OCI-LY1 (cell line): ENCODE data around the gene ST8SIA1.

Experiments used
- H2AFZ ChIP-seq: fragments of 200-600 bp; sonication (generic), shearing (Covaris generic); 2 replicates; pipeline ENCODE4 v1.6.0; 2014; ENCODE audit warnings: antibody characterized with exemption, mild to moderate bottlenecking, low read length
- H3F3A ChIP-seq: fragments of 200-600 bp; sonication (generic), shearing (Covaris generic); 2 replicates; pipeline ENCODE4 v1.6.0; 2014; ENCODE audit warnings: mild to moderate bottlenecking, antibody characterized with exemption, low read length, moderate library complexity; ENCODE audit not compliant: insufficient read depth
- H3K27ac ChIP-seq: fragments of 200-600 bp; sonication (generic); 2 replicates; pipeline ENCODE4 v1.5.1; 2014; ENCODE audit warnings: low read length, mixed run types, mild to moderate bottlenecking, low read depth; ENCODE audit not compliant: poor library complexity, severe bottlenecking
- H3K27me3 ChIP-seq: fragments of 200-600 bp; sonication (generic); 2 replicates; pipeline ENCODE4 v1.6.0; 2014; ENCODE audit warnings: antibody characterized with exemption, mild to moderate bottlenecking, low read length, moderate library complexity; ENCODE audit not compliant: insufficient read depth
- H3K36me3 ChIP-seq: fragments of 200-600 bp; sonication (generic); 2 replicates; pipeline ENCODE4 v1.6.1; 2014; ENCODE audit warnings: mild to moderate bottlenecking, antibody characterized with exemption, low read length, moderate library complexity, mixed read lengths; ENCODE audit not compliant: insufficient read depth
- H3K4me1 ChIP-seq: fragments of 200-600 bp; sonication (generic); 2 replicates; pipeline ENCODE4 v1.5.1; 2014; ENCODE audit warnings: mild to moderate bottlenecking, low read length, moderate library complexity; ENCODE audit not compliant: insufficient read depth, severe bottlenecking
- H3K4me2 ChIP-seq: fragments of 200-600 bp; sonication (generic), shearing (Covaris generic); 2 replicates; pipeline ENCODE4 v1.6.1; 2014; ENCODE audit warnings: low read length
- H3K4me3 ChIP-seq: fragments of 200-600 bp; sonication (generic); 2 replicates; pipeline ENCODE4 v1.5.1; 2014; ENCODE audit warnings: low read length, low read depth, mild to moderate bottlenecking, mixed read lengths; ENCODE audit not compliant: poor library complexity, severe bottlenecking
- H3K79me2 ChIP-seq: fragments of 200-600 bp; shearing (Covaris generic); 2 replicates; pipeline ENCODE4 v1.6.1; 2016; ENCODE audit warnings: mixed run types, low read length, mixed read lengths; ENCODE audit not compliant: insufficient read depth
- H3K9ac ChIP-seq: fragments of 200-600 bp; sonication (generic), shearing (Covaris generic); 2 replicates; pipeline ENCODE4 v1.6.1; 2014; ENCODE audit warnings: mild to moderate bottlenecking, low read length, mixed read lengths
- H3K9me2 ChIP-seq: fragments of 200-600 bp; sonication (generic), shearing (Covaris generic); 2 replicates; pipeline ENCODE4 v1.6.1; 2014; ENCODE audit warnings: low read depth, mild to moderate bottlenecking, low read length, mixed read lengths
- H3K9me3 ChIP-seq: fragments of 200-600 bp; shearing (Covaris generic); 2 replicates; pipeline ENCODE4 v1.6.1; 2014; ENCODE audit warnings: low read length, mixed read lengths
- H4K20me1 ChIP-seq: fragments of 200-600 bp; sonication (generic), shearing (Covaris generic); 2 replicates; pipeline ENCODE4 v1.6.0; 2016; ENCODE audit warnings: mild to moderate bottlenecking, low read length; ENCODE audit not compliant: insufficient read depth
- EZH2 ChIP-seq: fragments of 200-600 bp; sonication (generic), shearing (Covaris generic); IDR thresholded peaks from 2 replicates; pipeline ENCODE4 v1.8.0; 2017; ENCODE audit warnings: borderline replicate concordance, mixed run types, mild to moderate bottlenecking, antibody characterized with exemption, low read length, moderate library complexity, mixed read lengths
- TF ChIP-seq, protein P1 (sequence below): fragments of 200-600 bp; sonication (generic), shearing (Covaris generic); IDR thresholded peaks from 2 replicates; pipeline ENCODE4 v1.5.1; 2017; ENCODE audit warnings: mild to moderate bottlenecking, antibody characterized with exemption, low read length, moderate library complexity, mixed read lengths

ST8SIA1 gene

DNA sequence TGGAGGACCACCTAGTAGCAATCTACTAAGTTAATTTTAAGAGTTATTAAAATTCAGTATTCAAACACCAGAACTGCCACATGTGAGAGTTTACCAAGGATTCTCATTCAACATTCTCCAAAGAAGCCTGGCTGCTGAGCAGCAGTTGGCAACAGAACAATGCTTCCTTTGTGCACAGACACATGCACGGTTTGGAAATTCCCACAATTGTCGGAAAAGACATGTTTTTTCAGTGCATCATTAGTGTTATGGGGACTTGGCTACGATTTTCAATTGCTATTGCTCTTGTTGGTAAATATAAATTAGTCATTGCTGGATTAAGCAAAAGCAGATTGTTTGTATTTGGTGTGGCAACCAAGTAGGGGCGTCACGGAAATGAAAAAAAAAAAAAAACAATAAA is 22.2 kb downstream of the ST8SIA1 start:
- no peaks in the 10 kb centered on the region for H3K36me3 ChIP-seq
- H3K27ac ChIP-seq = no peak overlapping the region
- H3F3A ChIP-seq = no peaks in the 10 kb centered on the region
- H3K9ac ChIP-seq = no peak overlapping the region
- H4K20me1 ChIP-seq = no peaks in the 10 kb centered on the region
- H3K4me3 ChIP-seq = no peak overlapping the region
- H3K4me1 ChIP-seq = no peaks in the 10 kb centered on the region
- H3K4me2 ChIP-seq = no peak overlapping the region
- H3K9me2 ChIP-seq = no peaks in the 10 kb centered on the region
- no peaks in the 10 kb centered on the region for H3K27me3 ChIP-seq
- no peak overlapping the region for H2AFZ ChIP-seq
- no peaks in the 10 kb centered on the region for H3K9me3 ChIP-seq
- TF ChIP-seq, protein P1, sequence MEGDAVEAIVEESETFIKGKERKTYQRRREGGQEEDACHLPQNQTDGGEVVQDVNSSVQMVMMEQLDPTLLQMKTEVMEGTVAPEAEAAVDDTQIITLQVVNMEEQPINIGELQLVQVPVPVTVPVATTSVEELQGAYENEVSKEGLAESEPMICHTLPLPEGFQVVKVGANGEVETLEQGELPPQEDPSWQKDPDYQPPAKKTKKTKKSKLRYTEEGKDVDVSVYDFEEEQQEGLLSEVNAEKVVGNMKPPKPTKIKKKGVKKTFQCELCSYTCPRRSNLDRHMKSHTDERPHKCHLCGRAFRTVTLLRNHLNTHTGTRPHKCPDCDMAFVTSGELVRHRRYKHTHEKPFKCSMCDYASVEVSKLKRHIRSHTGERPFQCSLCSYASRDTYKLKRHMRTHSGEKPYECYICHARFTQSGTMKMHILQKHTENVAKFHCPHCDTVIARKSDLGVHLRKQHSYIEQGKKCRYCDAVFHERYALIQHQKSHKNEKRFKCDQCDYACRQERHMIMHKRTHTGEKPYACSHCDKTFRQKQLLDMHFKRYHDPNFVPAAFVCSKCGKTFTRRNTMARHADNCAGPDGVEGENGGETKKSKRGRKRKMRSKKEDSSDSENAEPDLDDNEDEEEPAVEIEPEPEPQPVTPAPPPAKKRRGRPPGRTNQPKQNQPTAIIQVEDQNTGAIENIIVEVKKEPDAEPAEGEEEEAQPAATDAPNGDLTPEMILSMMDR = no peak
- no peaks in the 10 kb centered on the region for H3K79me2 ChIP-seq

DNA sequence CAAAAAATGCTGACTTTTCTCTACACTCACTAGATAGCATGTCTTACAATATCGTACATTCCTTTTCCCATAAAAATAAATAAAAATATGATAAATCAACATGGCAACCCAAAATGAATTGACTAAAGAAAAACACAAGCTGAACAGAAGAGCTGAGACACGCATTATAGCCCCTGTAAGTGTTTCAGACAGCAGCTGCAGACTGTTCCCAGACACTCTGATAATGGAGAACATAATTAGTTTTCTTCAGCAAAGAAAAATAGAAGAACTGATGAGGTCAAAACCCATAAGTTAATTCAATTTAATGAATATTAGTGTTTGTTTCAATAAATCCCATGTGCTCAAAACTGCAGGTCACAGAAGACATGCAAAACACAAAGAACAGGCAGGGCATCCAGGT is 23.8 kb downstream of the ST8SIA1 start:
- H3K27ac ChIP-seq = no peak overlapping the region
- no peak overlapping the region for H2AFZ ChIP-seq
- no peaks in the 10 kb centered on the region for H3K9me3 ChIP-seq
- no peaks in the 10 kb centered on the region for H4K20me1 ChIP-seq
- H3K4me3 ChIP-seq = no peak overlapping the region
- no peaks in the 10 kb centered on the region for H3K9me2 ChIP-seq
- H3K4me1 ChIP-seq = no peaks in the 10 kb centered on the region
- H3K27me3 ChIP-seq = no peaks in the 10 kb centered on the region
- no peak for TF ChIP-seq EZH2
- TF ChIP-seq, protein P1 = no peak
- H3K79me2 ChIP-seq = no peaks in the 10 kb centered on the region
- no peak overlapping the region for H3K9ac ChIP-seq
- H3K4me2 ChIP-seq = no peak overlapping the region
- no peaks in the 10 kb centered on the region for H3F3A ChIP-seq
- H3K36me3 ChIP-seq = no peaks in the 10 kb centered on the region

DNA sequence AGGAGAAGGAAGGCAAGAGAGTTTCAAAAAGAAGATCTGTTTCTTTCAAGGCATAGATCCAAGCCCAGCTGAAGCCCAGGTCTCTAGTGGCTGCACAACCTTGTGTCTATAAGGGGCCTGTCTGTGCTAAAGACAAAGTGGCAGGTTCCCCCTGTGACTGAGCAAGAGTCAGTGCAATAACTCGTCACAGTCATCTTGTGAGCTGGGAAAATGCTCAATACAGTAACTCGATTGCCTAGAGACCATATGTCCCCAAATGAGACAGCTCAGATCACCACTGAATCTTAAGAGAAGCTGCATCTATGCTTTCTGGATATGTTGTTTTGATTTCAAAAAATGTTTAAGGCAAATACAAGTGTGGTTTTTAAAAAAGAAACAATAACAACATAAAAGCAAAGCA is 24.2 kb downstream of the ST8SIA1 start:
- no peaks in the 10 kb centered on the region for H3K9me2 ChIP-seq
- H3K27ac ChIP-seq = no peak overlapping the region
- no peaks in the 10 kb centered on the region for H3K27me3 ChIP-seq
- H4K20me1 ChIP-seq = no peaks in the 10 kb centered on the region
- no peak overlapping the region for H3K4me2 ChIP-seq
- H3K9ac ChIP-seq = no peak overlapping the region
- no peak for TF ChIP-seq EZH2
- TF ChIP-seq, protein P1 = no peak
- no peak overlapping the region for H2AFZ ChIP-seq
- H3K79me2 ChIP-seq = no peaks in the 10 kb centered on the region
- no peaks in the 10 kb centered on the region for H3F3A ChIP-seq
- H3K36me3 ChIP-seq = no peaks in the 10 kb centered on the region
- H3K4me3 ChIP-seq = no peak overlapping the region
- no peaks in the 10 kb centered on the region for H3K4me1 ChIP-seq
- H3K9me3 ChIP-seq = no peaks in the 10 kb centered on the region
